HT-29 (cell line): ENCODE data around the gene SHKBP1. TPM values are rescaled to one million over a fixed set of nuclear protein-coding genes. Genes with fewer than 3 reads are reported as not detected.

ENCODE experiments used
- DNase-seq: peaks from one replicate; pipeline ENCODE4 v3.0.0-alpha.2; 2015; ENCODE audit warnings: low spot score
- total RNA-seq: library from RNA; depleted of rRNA; stranded (reverse); fragments of >200 nt; shearing (Covaris generic); gene quantifications from 2 replicates; pipeline ENCODE4 v1.2.3, GENCODE V29; 2014

The SHKBP1 gene
- total RNA-seq, 1 experiment from 2014 or later, result 128 TPM

GRCh38 chr19:40601134-40601974 is 24.7 kb downstream of the SHKBP1 start, which contains the start of gene LTBP4:
Gene LTBP4 (plus strand): TSS chr19:40601369. CDS start chr19:40601388, 19 bp downstream.
- peak; percentile 39 for DNase-seq

- no peak for DNase-seq
These were observed 26.4 kb downstream of the SHKBP1 start for GRCh38 chr19:40603071-40603388.

DNA sequence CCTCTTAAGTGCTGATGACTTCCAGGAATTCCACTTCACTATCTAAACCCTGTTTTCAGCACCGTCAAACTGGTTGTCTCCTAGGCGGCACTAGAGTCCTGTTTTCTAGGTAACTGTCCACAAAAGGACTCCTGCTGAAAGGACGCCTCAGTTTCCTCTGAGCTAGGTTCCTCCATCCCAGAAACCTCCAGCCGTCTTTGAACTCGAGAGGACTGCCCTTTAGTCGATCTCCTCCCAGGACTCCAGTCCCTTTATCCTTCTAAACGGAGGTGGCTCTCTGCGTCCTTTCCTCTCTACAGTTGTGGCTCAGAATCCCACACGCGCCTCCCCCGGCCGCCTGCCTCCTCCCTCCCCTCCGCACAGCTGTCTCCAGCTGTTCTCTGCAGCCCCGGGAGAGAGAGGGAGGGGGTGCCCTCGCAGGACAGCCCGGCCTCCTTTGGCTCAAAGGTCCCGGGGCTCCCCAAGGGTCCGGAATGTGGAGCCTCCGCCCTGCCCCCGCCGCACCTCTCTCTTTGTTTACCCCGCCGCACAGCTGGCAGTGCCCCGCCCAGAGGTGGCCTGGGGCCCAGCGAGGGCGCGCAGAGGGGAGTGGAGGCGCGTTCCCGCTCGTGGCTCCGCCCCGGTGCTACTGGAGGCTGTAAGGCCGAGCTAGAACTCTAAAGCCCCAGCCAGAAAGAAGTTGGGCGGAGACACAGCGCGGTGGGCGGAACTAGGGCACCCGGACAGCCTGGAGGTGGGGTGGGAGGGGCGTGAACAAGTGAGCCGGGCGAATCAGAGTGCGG is 26.9 kb downstream of the SHKBP1 start:
- peak; percentile 100 for DNase-seq

GRCh38 chr19:40604171-40604646 is 27.5 kb downstream of the SHKBP1 start:
- no peak for DNase-seq

GRCh38 chr19:40604647-40605215 is 28.1 kb downstream of the SHKBP1 start:
- DNase-seq, result peak; percentile 79

GRCh38 chr19:40605216-40605971 is 28.7 kb downstream of the SHKBP1 start:
- DNase-seq, result peak; percentile 95

- DNase-seq, result peak; percentile 85
These were observed 30.9 kb downstream of the SHKBP1 start for GRCh38 chr19:40607311-40608239.

DNA sequence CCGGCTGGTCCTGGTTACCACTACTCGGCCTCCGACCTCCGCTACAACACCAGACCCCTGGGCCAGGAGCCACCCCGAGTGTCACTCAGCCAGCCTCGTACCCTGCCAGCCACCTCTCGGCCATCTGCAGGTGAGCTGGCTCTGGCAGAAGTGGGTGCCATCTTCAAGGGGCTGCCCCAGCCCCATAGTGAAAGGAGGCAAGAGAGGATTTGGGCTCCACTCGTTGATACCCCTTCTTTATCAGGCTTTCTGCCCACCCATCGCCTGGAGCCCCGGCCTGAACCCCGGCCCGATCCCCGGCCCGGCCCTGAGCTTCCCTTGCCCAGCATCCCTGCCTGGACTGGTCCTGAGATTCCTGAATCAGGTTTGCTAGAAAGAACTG is 31.6 kb downstream of the SHKBP1 start:
- no peak for DNase-seq

- DNase-seq, result no peak
These were observed 32.3 kb downstream of the SHKBP1 start for GRCh38 chr19:40608957-40609356.

GRCh38 chr19:40609561-40610395 is 33.1 kb downstream of the SHKBP1 start:
- peak; percentile 99 for DNase-seq

DNA sequence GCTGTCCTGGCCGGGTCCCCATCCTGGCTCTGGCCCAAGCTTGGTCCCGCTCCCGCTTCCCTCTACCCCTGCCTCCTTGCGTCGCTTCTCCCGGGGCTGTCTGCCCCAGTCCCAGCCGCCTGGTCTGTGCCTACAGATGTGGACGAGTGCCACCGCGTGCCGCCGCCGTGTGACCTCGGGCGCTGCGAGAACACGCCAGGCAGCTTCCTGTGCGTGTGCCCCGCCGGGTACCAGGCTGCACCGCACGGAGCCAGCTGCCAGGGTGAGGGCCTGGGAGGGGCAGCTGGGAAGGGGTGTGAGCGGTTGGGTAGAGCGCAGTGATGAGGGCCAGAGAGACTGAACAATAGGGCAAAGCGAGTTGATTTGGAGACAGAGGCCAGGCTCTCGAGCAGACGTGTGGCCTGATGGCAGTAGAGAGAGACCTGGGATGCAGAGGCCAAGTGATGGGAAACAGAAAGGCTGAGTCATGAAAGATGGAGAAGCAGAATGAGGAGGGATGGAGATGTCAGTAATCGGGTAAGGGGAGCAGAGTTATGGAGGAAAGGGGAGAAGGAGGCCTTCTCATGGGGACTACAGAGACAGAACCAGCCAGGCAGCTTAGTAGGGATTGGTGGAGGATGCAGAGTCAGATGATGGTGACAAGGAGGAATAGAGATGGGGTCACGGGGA is 33.9 kb downstream of the SHKBP1 start:
- peak; percentile 79 for DNase-seq

DNA sequence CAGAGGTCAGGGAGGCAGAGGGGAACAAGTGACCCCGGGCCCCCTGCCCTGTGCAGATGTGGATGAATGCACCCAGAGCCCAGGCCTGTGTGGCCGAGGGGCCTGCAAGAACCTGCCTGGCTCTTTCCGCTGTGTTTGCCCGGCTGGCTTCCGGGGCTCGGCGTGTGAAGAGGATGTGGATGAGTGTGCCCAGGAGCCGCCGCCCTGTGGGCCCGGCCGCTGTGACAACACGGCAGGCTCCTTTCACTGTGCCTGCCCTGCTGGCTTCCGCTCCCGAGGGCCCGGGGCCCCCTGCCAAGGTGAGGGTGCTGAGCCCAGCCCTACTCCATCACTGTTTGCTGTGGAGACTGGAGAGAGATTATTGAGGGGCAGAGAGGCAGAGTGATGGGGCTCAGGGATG is 34.4 kb downstream of the SHKBP1 start:
- DNase-seq, result peak; percentile 59

DNA sequence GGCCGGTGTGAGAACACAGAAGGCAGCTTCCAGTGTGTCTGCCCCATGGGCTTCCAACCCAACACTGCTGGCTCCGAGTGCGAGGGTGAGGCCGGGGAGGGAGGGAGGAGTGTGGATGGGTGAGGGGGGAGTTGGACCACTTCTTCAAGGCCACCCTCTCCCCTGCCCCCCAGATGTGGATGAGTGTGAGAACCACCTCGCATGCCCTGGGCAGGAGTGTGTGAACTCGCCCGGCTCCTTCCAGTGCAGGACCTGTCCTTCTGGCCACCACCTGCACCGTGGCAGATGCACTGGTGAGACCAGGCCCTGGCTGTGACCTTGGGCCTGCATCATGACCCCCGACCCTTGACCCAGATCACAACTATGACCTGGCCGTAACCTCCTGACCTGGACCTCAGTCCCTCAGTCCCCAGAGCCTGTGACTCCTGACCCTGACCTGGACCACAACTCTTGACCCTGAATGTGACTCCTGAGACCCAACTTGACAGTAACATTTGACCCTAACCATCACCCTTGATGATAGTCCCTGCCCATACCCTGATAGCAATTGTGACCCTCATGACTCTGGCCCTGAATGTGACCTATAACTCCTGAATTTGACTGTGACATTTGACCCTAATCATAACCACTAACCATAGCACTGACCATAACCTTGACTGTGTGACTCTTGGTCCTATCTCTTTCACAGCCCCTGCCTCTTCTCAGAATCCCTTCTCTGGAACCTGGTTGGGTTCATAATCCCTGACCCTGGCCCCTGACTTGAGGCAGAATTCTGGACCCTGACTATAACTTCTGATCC is 35.4 kb downstream of the SHKBP1 start:
- no peak for DNase-seq

DNA sequence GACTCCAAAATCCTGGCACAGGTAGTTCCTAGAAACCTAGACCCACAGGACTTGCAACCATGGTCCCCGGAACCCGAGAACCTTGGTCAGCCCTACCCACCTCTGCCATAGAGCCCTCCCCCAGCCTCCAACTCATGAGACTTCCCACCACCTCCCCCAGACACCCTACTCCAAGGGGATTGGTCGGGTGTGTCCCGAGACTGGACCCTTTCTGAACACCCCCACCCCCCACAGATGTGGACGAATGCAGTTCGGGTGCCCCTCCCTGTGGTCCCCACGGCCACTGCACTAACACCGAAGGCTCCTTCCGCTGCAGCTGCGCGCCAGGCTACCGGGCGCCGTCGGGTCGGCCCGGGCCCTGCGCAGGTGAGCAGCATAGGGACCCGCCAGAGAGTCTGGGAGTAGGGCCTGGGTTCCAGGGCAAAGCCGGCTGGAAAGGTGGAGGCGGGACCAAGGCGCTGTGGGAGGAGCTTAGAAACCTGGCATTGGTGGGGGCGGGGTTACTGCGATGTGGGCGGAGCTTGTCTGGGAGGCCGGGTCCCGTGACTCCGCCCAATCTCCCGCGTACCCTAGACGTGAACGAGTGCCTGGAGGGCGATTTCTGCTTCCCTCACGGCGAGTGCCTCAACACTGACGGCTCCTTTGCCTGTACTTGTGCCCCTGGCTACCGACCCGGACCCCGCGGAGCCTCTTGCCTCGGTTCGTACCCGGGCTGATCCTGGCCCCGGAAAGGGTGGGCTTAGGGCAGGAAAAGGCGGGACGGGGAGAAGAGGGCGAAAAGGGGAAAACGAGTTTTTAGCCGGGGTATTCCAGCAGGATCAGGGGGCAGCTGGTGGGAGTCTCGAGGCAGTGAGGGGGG is 36.4 kb downstream of the SHKBP1 start:
- DNase-seq, result no peak

DNA sequence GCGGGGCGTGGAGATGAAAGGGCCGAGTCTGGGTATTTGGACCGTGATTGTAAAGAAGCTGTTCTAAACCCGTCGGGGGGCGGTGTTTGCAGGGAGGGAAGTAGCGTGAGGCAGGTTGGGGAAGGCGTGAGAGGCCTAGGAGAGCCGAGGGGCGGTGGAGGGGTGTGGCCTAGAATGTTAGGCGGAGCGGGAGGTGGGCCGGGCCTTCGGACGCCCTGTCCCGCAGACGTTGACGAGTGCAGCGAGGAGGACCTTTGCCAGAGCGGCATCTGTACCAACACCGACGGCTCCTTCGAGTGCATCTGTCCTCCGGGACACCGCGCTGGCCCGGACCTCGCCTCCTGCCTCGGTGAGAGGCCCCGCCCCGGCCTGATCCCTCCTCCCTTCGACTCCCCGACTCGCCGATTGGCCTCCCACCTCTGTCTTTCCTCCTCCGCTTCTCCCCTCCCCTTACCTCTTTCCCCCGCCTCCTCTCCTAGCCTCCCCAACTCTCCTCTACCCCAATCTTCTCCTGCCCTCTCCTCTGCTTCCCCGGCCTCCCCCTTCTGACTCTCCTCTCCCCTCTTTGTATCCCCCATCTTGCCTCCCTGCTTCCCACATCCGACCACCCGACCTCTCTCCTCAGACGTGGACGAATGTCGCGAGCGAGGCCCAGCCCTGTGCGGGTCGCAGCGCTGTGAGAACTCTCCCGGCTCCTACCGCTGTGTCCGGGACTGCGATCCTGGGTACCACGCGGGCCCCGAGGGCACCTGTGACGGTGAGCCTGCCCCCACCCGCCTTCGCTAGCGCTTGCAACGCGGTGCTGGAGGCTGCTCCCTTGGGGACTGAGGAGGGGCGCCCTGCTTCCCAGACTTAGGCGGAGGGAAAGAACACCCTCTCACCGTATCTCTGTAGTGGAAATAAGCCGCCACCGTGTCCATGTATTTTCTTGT is 37.3 kb downstream of the SHKBP1 start:
- no peak for DNase-seq
